ENCODE results near the gene CADM4. TPM values are rescaled to one million over a fixed set of nuclear protein-coding genes. Genes with fewer than 3 reads are reported as not detected.
A peak's percentile ranks its signal among the peaks of the same experiment; 100 is the strongest.

Gene CADM4
- total and polyA plus RNA-seq, 11 donors, result 4.6 to 13.2 (median 8.7) TPM

GRCh38 chr19:43586346-43586745 is 53.3 kb downstream of the CADM4 start:
- Histone ChIP-seq H3K4me1 (peaks cover 0 to 19% (median under 1%) of the 10 kb centered on the region in 12 donors), H3K36me3 (peaks cover 0 to 54% (median 24%) of the 10 kb centered on the region in 9 donors)

GRCh38 chr19:43584484-43584883 is 55.2 kb downstream of the CADM4 start:
- TF ChIP-seq POLR2A (IDR thresholded peaks at IDR 0.05) (no peak), CTCF (IDR thresholded peaks at IDR 0.05) (no peak)
- Histone ChIP-seq H3K4me1 (peaks cover 0 to 30% (median 5%) of the 10 kb centered on the region in 12 donors), H3K9me3 (no peaks in the 10 kb centered on the region), H3K36me3 (peaks cover 0 to 38% (median 9%) of the 10 kb centered on the region in 9 donors), H3K27me3 (no peaks in the 10 kb centered on the region), H3K4me3 (no peak overlapping the region), H3K27ac (peak overlapping the region in 1 of 12 donors; percentile 49)
- intact Hi-C loops (cut with DNase I), result no loop called here
- ATAC-seq, result no peak
- DNase-seq, result no peak
- 92 to 100% (median 100%) methylated on average over 1 of the region's 1 CpG for WGBS, 4 donors

More at GRCh38 chr19:43586346-43586745, 53.3 kb downstream of the CADM4 start:
- intact Hi-C loops (cut with DNase I), result no loop called here
- Histone ChIP-seq H3K27ac (no peak overlapping the region), H3K9me3 (no peaks in the 10 kb centered on the region), H3K4me3 (no peak overlapping the region), H3K27me3 (no peaks in the 10 kb centered on the region)
- ATAC-seq, result no peak
- 69 to 91% (median 88%) methylated on average over 2 of the region's 2 CpGs for WGBS, 4 donors
- TF ChIP-seq POLR2A (IDR thresholded peaks at IDR 0.05) (no peak), CTCF (IDR thresholded peaks at IDR 0.05) (no peak)
- DNase-seq, result no peak

- ATAC-seq (no peak), DNase-seq (no peak)
- H3K4me3 ChIP-seq, result no peak overlapping the region
- peaks cover 0 to 30% (median 5%) of the 10 kb centered on the region in 12 donors for H3K4me1 ChIP-seq
- TF ChIP-seq CTCF (IDR thresholded peaks at IDR 0.05) (no peak), POLR2A (IDR thresholded peaks at IDR 0.05) (no peak)
- WGBS, 4 donors, result 90 to 97% (median 95%) methylated on average over 2 of the region's 2 CpGs
- H3K36me3 ChIP-seq, result peaks cover 0 to 26% (median 9%) of the 10 kb centered on the region in 9 donors
- H3K27me3 ChIP-seq, result no peaks in the 10 kb centered on the region
- intact Hi-C loops (cut with DNase I), result no loop called here
- H3K27ac ChIP-seq, result no peak overlapping the region
- H3K9me3 ChIP-seq, result no peaks in the 10 kb centered on the region
These were observed 57.2 kb downstream of the CADM4 start for GRCh38 chr19:43582495-43582894.

- Histone ChIP-seq H3K4me3 (peak overlapping the region in 8 of 12 donors; percentile 48 to 66 (median 58)), H3K27ac (peak overlapping the region in 4 of 12 donors; percentile 3 to 67 (median 66)), H3K9me3 (no peaks in the 10 kb centered on the region), H3K4me1 (peaks cover 0 to 30% (median 5%) of the 10 kb centered on the region in 12 donors), H3K36me3 (peaks cover 0 to 16% (median 3%) of the 10 kb centered on the region in 9 donors), H3K27me3 (no peaks in the 10 kb centered on the region)
- TF ChIP-seq CTCF (IDR thresholded peaks at IDR 0.05) (no peak), POLR2A (IDR thresholded peaks at IDR 0.05) (no peak)
- ATAC-seq (no peak), DNase-seq (no peak)
- WGBS, 4 donors, result 64 to 73% (median 65%) methylated on average over 7 of the region's 7 CpGs
- intact Hi-C loops (cut with DNase I), result loop anchor here in 1 of 10 donors (2.0 kb wide), 1 partner anchor 13 kb away; no protein-coding TSS in a partner anchor
These were observed 58.2 kb downstream of the CADM4 start for GRCh38 chr19:43581467-43581866.
